ENCODE results near the gene SPATA31E1.

Gene SPATA31E1

GRCh38 chr9:87884578-87885459, 2.1 kb downstream of the SPATA31E1 start:
- no peak overlapping the region for H2AK5ac ChIP-seq (ENCODE audit: low read length)
- peaks cover 4% of the 10 kb centered on the region for H3K9me3 ChIP-seq (ENCODE audit: insufficient read depth, low read depth, low read length)
- H3K23ac ChIP-seq (ENCODE audit: low read length), result no peak overlapping the region
- no peak overlapping the region for H3K14ac ChIP-seq (ENCODE audit: low read length)
- no peak overlapping the region for H2BK120ac ChIP-seq (ENCODE audit: insufficient read depth, low read length, poor library complexity)
- no peak overlapping the region for H3K4me3 ChIP-seq (ENCODE audit: low read depth, low read length)
- H3K4me2 ChIP-seq (ENCODE audit: low read length), result no peak overlapping the region
- no peaks in the 10 kb centered on the region for H3K79me1 ChIP-seq (ENCODE audit: low read length)
- no peak overlapping the region for H4K12ac ChIP-seq (ENCODE audit: low read depth, low read length)
- H3K27me3 ChIP-seq (ENCODE audit: insufficient read depth, low read length), result no peaks in the 10 kb centered on the region
- H2AFZ ChIP-seq (ENCODE audit: insufficient read depth, low read length, poor library complexity), result no peak overlapping the region
- H3K79me2 ChIP-seq (ENCODE audit: control insufficient read depth, insufficient read depth, low read length, poor library complexity), result no peaks in the 10 kb centered on the region
- no CpG with 5 or more reads among the region's 17 CpGs for WGBS (ENCODE audit: extremely low coverage, insufficient coverage, insufficient read length)
- no peak overlapping the region for H3K18ac ChIP-seq (ENCODE audit: low read length)
- H3K4me1 ChIP-seq (ENCODE audit: control insufficient read depth in 1 of 2, insufficient read depth in 2 of 2, low read length in 2 of 2), result peaks cover 0 to 2% of the 10 kb centered on the region in 2 experiments
- H3K9ac ChIP-seq (ENCODE audit: low read length), result no peak overlapping the region
- no peak overlapping the region for H4K8ac ChIP-seq (ENCODE audit: low read depth, low read length)
- no peak overlapping the region for H2BK12ac ChIP-seq (ENCODE audit: low read length)
- H4K91ac ChIP-seq (ENCODE audit: low read depth, low read length), result no peak overlapping the region
- DNase-seq, result no peak
- no peak overlapping the region for H2BK5ac ChIP-seq (ENCODE audit: low read depth, low read length, poor library complexity)
- H3K4ac ChIP-seq (ENCODE audit: low read depth, low read length), result no peak overlapping the region
- H3K36me3 ChIP-seq (ENCODE audit: control insufficient read depth in 1 of 2, insufficient read depth in 2 of 2, low read length in 2 of 2), result no peaks in the 10 kb centered on the region
- H3K27ac ChIP-seq (ENCODE audit: low read depth, low read length), result no peak overlapping the region

GRCh38 chr9:87885484-87886189, 3.0 kb downstream of the SPATA31E1 start:
- H3K18ac ChIP-seq (ENCODE audit: low read length), result no peak overlapping the region
- H3K9ac ChIP-seq (ENCODE audit: low read length), result no peak overlapping the region
- no CpG with 5 or more reads among the region's 13 CpGs for WGBS (ENCODE audit: extremely low coverage, insufficient coverage, insufficient read length)
- no peak overlapping the region for H3K14ac ChIP-seq (ENCODE audit: low read length)
- no peaks in the 10 kb centered on the region for H3K79me1 ChIP-seq (ENCODE audit: low read length)
- H3K23ac ChIP-seq (ENCODE audit: low read length), result no peak overlapping the region
- no peak overlapping the region for H4K8ac ChIP-seq (ENCODE audit: low read depth, low read length)
- H3K4me2 ChIP-seq (ENCODE audit: low read length), result no peak overlapping the region
- H3K4me3 ChIP-seq (ENCODE audit: low read depth, low read length), result no peak overlapping the region
- H3K9me3 ChIP-seq (ENCODE audit: insufficient read depth, low read depth, low read length), result peaks cover 5% of the 10 kb centered on the region
- no peaks in the 10 kb centered on the region for H3K27me3 ChIP-seq (ENCODE audit: insufficient read depth, low read length)
- H4K91ac ChIP-seq (ENCODE audit: low read depth, low read length), result no peak overlapping the region
- H3K4me1 ChIP-seq (ENCODE audit: control insufficient read depth in 1 of 2, insufficient read depth in 2 of 2, low read length in 2 of 2), result no peaks in the 10 kb centered on the region
- DNase-seq, result no peak
- no peaks in the 10 kb centered on the region for H3K36me3 ChIP-seq (ENCODE audit: control insufficient read depth in 1 of 2, insufficient read depth in 2 of 2, low read length in 2 of 2)
- no peak overlapping the region for H2BK12ac ChIP-seq (ENCODE audit: low read length)
- H3K4ac ChIP-seq (ENCODE audit: low read depth, low read length), result no peak overlapping the region
- H2AFZ ChIP-seq (ENCODE audit: insufficient read depth, low read length, poor library complexity), result no peak overlapping the region
- H3K27ac ChIP-seq (ENCODE audit: low read depth, low read length), result no peak overlapping the region
- no peak overlapping the region for H2AK5ac ChIP-seq (ENCODE audit: low read length)
- H4K12ac ChIP-seq (ENCODE audit: low read depth, low read length), result no peak overlapping the region
- H2BK5ac ChIP-seq (ENCODE audit: low read depth, low read length, poor library complexity), result no peak overlapping the region
- no peaks in the 10 kb centered on the region for H3K79me2 ChIP-seq (ENCODE audit: control insufficient read depth, insufficient read depth, low read length, poor library complexity)
- H2BK120ac ChIP-seq (ENCODE audit: insufficient read depth, low read length, poor library complexity), result no peak overlapping the region

- Histone ChIP-seq H3K27ac (ENCODE audit: low read depth, low read length) (no peak overlapping the region), H4K12ac (ENCODE audit: low read depth, low read length) (no peak overlapping the region), H3K18ac (ENCODE audit: low read length) (no peak overlapping the region), H2BK5ac (ENCODE audit: low read depth, low read length, poor library complexity) (no peak overlapping the region), H3K9ac (ENCODE audit: low read length) (no peak overlapping the region), H4K91ac (ENCODE audit: low read depth, low read length) (no peak overlapping the region), H2BK120ac (ENCODE audit: insufficient read depth, low read length, poor library complexity) (no peak overlapping the region), H3K4ac (ENCODE audit: low read depth, low read length) (no peak overlapping the region), H4K8ac (ENCODE audit: low read depth, low read length) (no peak overlapping the region), H3K14ac (ENCODE audit: low read length) (no peak overlapping the region), H3K27me3 (ENCODE audit: insufficient read depth, low read length) (no peaks in the 10 kb centered on the region), H3K23ac (ENCODE audit: low read length) (no peak overlapping the region), H2AK5ac (ENCODE audit: low read length) (no peak overlapping the region), H2AFZ (ENCODE audit: insufficient read depth, low read length, poor library complexity) (no peak overlapping the region), H3K9me3 (ENCODE audit: insufficient read depth, low read depth, low read length) (peaks cover 5% of the 10 kb centered on the region), H3K79me2 (ENCODE audit: control insufficient read depth, insufficient read depth, low read length, poor library complexity) (no peaks in the 10 kb centered on the region), H3K4me3 (ENCODE audit: low read depth, low read length) (no peak overlapping the region), H3K4me1 (ENCODE audit: control insufficient read depth in 1 of 2, insufficient read depth in 2 of 2, low read length in 2 of 2) (no peaks in the 10 kb centered on the region), H3K36me3 (ENCODE audit: control insufficient read depth in 1 of 2, insufficient read depth in 2 of 2, low read length in 2 of 2) (no peaks in the 10 kb centered on the region), H3K79me1 (ENCODE audit: low read length) (no peaks in the 10 kb centered on the region), H2BK12ac (ENCODE audit: low read length) (no peak overlapping the region), H3K4me2 (ENCODE audit: low read length) (no peak overlapping the region)
- no peak for DNase-seq
- WGBS (ENCODE audit: extremely low coverage, insufficient coverage, insufficient read length), result no CpG with 5 or more reads among the region's 11 CpGs
Measured at GRCh38 chr9:87886210-87886932, 3.7 kb downstream of the SPATA31E1 start.

GRCh38 chr9:87886933-87887505, 4.3 kb downstream of the SPATA31E1 start:
- no CpG with 5 or more reads among the region's 13 CpGs for WGBS (ENCODE audit: extremely low coverage, insufficient coverage, insufficient read length)
- H3K79me1 ChIP-seq (ENCODE audit: low read length), result peaks cover 2% of the 10 kb centered on the region

More at GRCh38 chr9:87886933-87887505, 4.3 kb downstream of the SPATA31E1 start:
- Histone ChIP-seq H4K91ac (ENCODE audit: low read depth, low read length) (no peak overlapping the region), H2AFZ (ENCODE audit: insufficient read depth, low read length, poor library complexity) (no peak overlapping the region), H3K18ac (ENCODE audit: low read length) (no peak overlapping the region), H3K4me2 (ENCODE audit: low read length) (no peak overlapping the region), H3K14ac (ENCODE audit: low read length) (no peak overlapping the region), H3K79me2 (ENCODE audit: control insufficient read depth, insufficient read depth, low read length, poor library complexity) (no peaks in the 10 kb centered on the region), H2AK5ac (ENCODE audit: low read length) (no peak overlapping the region), H3K4me3 (ENCODE audit: low read depth, low read length) (no peak overlapping the region), H3K23ac (ENCODE audit: low read length) (no peak overlapping the region), H3K9me3 (ENCODE audit: insufficient read depth, low read depth, low read length) (peaks cover 5% of the 10 kb centered on the region), H2BK5ac (ENCODE audit: low read depth, low read length, poor library complexity) (no peak overlapping the region), H3K9ac (ENCODE audit: low read length) (no peak overlapping the region), H3K4ac (ENCODE audit: low read depth, low read length) (no peak overlapping the region), H3K36me3 (ENCODE audit: control insufficient read depth in 1 of 2, insufficient read depth in 2 of 2, low read length in 2 of 2) (no peaks in the 10 kb centered on the region), H4K12ac (ENCODE audit: low read depth, low read length) (no peak overlapping the region), H3K27me3 (ENCODE audit: insufficient read depth, low read length) (no peaks in the 10 kb centered on the region), H2BK12ac (ENCODE audit: low read length) (no peak overlapping the region), H2BK120ac (ENCODE audit: insufficient read depth, low read length, poor library complexity) (no peak overlapping the region), H3K4me1 (ENCODE audit: control insufficient read depth in 1 of 2, insufficient read depth in 2 of 2, low read length in 2 of 2) (no peaks in the 10 kb centered on the region), H4K8ac (ENCODE audit: low read depth, low read length) (no peak overlapping the region), H3K27ac (ENCODE audit: low read depth, low read length) (no peak overlapping the region)
- no peak for DNase-seq
